OCI-LY7 (cell line): Measurements from ENCODE around the gene SYT7.

Experiments used
- CTCF ChIP-seq: fragments of 200-600 bp; sonication (generic); conservative IDR thresholded peaks from 2 replicates; pipeline ENCODE4 v1.5.1; 2014; ENCODE audit warnings: mild to moderate bottlenecking, antibody characterized with exemption, low read length, moderate library complexity, mixed read lengths
- EZH2phosphoT487 ChIP-seq: fragments of 200-600 bp; sonication (generic); IDR thresholded peaks from 2 replicates; pipeline ENCODE4 v1.6.1; 2018; ENCODE audit warnings: low read depth, borderline replicate concordance, mild to moderate bottlenecking, mixed run types, antibody characterized with exemption, low read length, moderate library complexity, mixed read lengths

GRCh38 chr11:61507962-61508861, 72.7 kb downstream of the SYT7 start, which contains the start of gene LRRC10B:
- TF ChIP-seq CTCF (no peak), EZH2phosphoT487 (no peak)
